Fibroblast of pulmonary artery (primary cell): Measurements from ENCODE around the gene HYCC1.

Experiments used
- DNase-seq: peaks from one replicate; pipeline ENCODE4 v3.0.0-alpha.2; 2010; ENCODE audit warnings: low read depth
- H3K4me3 ChIP-seq: replicated peaks from 2 replicates; pipeline ENCODE4 v1.5.1; 2011; ENCODE audit warnings: low read depth, mild to moderate bottlenecking, control low read depth, low read length, moderate library complexity
- TF ChIP-seq, protein P1 (sequence below): IDR thresholded peaks from 2 replicates; pipeline ENCODE4 v1.5.1; 2011; ENCODE audit warnings: mild to moderate bottlenecking, control low read depth, low read length, inconsistent platforms; ENCODE audit errors: missing control alignments

The HYCC1 gene

DNA sequence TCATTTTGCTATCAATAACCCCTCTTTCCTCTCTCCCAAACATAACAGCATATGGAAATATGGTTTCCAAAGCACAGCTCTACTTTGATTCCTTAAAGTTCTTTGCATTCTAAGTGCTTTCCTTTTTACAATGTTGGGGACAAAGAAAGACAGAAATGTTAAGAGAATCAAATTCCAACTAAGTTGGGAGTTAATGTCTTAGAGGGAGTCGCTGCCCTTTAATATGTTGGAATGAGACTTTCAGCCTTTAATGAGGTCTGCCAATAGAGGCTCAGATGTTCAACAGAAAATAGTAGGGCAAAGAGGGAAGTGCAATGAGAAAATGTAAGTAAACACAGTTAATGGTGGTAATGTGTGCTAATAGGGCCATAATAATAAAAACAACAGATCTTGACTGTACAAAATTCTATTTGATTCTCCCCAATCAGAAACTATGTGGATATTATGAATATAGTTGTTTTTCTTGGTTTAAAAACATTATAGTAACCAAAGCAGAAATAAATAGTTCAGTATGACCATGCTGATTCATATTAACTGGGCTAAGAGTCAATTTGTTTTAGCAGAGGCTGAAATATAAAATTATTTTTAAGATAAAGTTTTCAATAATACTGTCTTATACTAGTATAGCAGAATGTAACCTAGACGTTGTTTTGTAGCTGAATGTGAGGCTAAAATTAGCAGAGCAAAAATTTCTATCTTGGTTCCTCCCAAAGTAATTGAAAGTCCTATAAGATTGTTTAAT, 10.3 kb downstream of the HYCC1 start:
- TF ChIP-seq, protein P1, sequence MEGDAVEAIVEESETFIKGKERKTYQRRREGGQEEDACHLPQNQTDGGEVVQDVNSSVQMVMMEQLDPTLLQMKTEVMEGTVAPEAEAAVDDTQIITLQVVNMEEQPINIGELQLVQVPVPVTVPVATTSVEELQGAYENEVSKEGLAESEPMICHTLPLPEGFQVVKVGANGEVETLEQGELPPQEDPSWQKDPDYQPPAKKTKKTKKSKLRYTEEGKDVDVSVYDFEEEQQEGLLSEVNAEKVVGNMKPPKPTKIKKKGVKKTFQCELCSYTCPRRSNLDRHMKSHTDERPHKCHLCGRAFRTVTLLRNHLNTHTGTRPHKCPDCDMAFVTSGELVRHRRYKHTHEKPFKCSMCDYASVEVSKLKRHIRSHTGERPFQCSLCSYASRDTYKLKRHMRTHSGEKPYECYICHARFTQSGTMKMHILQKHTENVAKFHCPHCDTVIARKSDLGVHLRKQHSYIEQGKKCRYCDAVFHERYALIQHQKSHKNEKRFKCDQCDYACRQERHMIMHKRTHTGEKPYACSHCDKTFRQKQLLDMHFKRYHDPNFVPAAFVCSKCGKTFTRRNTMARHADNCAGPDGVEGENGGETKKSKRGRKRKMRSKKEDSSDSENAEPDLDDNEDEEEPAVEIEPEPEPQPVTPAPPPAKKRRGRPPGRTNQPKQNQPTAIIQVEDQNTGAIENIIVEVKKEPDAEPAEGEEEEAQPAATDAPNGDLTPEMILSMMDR, result no peak
- DNase-seq, result no peak

DNA sequence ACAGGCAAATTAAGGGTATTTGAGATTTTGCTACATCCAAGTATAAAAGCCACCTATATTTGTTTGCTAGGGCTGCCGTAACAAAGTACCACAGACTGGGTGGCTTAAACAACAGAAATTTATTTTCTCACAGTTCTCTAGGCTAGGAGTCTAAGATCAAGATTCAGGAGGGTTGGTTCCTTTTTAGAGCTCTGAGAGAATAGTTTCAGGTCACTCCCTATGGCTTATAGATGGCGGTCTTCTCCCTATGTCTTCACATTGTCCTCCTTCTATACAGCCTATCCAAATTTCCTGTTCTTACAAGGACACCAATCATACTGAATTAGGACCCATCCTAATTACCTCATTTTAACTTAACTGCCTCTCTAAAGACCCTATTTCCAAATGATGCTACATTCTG, 11.2 kb downstream of the HYCC1 start:
- TF ChIP-seq, protein P1, result no peak
- no peak for DNase-seq
- H3K4me3 ChIP-seq, result no peak overlapping the region

More for the DNA sequence above, 10.3 kb downstream of the HYCC1 start:
- no peak overlapping the region for H3K4me3 ChIP-seq

DNA sequence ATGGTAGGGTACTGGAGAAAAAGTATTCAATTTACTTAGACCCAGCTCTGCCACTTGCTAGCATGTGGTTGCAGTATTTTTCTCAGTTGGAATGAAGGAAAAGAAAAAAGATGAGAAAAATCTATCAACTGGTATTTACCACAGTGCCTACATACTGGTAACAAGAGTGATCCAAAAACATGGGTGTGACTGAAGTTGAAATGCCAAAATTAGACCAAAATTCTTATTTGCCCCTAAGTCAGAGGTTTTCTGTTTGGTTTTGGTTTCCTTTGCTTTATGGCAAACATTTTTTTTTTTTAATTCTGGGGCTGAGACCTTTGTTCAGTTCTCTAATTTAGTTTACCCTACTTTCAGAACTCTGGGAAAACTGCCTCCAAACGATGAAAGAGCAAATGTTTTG, 12.3 kb downstream of the HYCC1 start:
- TF ChIP-seq, protein P1, result no peak
- H3K4me3 ChIP-seq, result no peak overlapping the region
- no peak for DNase-seq

DNA sequence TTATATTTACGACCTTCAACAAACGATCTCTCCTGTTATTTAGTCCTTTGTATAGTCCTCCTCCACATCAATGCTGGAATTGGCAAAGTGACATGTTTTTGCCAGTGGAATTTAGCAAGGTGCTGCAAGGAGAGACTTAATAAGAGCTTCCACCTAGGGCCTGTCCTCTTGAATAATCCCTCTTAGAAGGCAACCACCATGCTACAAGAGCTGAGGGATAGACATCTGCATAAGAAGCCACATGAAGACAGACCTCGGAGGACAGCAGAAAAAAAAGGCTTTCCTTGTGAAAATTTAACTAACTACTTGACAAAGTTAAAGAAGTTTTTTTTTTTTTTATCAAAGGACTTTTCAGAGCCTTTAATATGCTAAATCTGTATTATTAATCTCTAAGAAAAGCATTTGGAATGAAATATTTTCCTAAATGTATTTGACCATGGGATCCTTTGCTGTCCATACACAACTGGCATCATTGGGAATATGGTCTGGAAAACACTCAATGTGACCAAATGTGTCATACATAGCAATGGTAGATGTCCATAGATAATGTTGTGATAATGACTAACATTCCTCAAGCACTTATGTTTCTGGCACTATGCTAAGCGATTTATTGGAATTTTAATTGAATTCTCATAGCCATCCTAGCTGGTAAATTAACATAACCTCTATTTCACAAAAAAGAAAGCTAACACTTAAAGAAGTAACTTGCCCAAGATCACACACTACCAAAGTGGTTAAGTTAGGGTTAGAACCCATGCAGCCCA, 13.2 kb downstream of the HYCC1 start:
- H3K4me3 ChIP-seq, result no peak overlapping the region
- TF ChIP-seq, protein P1, result no peak
- DNase-seq, result no peak

DNA sequence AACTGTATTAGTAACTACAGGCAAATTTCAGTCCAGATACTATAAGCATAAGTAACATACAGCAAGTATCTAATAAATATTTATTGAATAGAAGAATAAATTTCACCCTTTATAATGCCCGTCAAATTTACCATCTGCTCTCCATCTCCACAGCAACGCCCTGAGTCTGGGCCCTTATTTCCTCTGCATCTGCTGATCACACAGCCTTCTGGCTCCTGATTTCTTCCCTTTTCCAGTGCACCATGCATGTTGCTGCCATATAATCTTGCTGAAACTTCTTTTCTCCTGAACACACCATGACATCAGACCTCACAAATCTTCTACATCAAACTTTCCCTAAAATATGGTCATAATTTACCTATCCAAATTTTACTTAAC, 15.4 kb downstream of the HYCC1 start:
- DNase-seq, result no peak
- TF ChIP-seq, protein P1, result no peak
- H3K4me3 ChIP-seq, result no peak overlapping the region

DNA sequence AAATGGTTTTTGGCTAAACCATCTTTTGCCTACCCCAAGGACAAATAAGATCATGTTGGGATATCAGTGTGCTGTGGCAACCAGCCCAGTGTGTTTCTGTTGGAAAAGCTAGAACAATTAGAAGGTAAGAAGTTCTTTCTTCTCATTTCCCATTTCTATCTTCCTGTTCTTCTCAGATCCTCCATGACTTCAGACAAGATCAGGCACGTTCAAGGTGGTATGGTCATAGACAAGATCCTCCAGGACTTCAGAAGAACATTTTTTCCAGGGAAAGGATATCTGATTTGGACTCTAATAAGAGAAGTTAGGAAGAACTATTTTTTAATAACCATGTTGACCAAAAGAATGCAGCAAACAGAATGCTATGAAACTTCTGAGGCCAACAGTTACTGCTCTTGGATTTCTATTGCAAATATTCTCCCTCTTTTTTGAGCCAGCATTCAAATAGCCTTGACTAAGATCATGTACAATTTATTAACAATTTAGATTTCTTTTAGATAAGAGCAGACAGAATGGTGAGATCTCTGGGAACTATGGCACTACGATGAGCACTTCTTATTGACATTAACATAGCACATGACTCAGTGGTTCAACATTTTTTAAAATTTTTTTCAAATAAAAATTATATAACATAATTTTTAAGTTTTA, 15.9 kb downstream of the HYCC1 start:
- no peak overlapping the region for H3K4me3 ChIP-seq
- no peak for DNase-seq
- TF ChIP-seq, protein P1, result no peak
